ENCODE measurements around the gene CERKL. TPM values are rescaled to one million over a fixed set of nuclear protein-coding genes. Genes with fewer than 3 reads are reported as not detected.

CERKL gene
- total RNA-seq, 4 donors from 2014 or later: not detected

DNA sequence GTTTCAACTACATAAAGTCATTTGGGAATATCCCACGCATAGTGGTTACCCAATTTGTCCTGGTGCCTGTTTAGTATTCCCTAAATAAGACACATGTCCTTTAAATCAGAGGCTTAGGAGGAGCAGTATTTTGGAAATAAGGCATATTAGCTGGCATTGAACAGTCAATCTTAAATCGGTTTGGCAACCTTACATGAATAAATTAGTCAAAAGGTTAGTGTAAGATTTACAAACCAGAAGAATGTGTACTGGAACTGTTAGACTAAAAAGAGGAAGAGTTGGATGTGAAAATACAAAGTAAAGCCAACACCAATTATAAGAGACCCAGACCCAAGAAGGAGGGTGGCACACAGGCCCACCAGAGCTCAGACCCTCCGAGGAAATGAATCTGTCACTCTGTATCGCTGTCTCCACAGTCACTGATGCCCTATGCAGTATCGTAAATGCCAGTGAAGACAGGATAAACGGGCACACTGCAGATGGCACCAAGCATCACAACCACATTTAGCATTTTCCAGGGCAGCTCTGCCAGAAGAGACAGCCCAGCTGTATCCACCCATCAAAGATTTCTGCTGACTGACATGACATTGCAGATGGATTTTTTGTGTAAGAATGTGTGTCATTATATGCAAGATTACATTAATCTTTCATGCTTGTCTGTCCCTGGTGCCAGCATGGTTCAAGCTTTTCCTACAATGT, 90.4 kb downstream of the CERKL start:
- Histone ChIP-seq H3K4me1 (no peaks in the 10 kb centered on the region), H3K27me3 (no peaks in the 10 kb centered on the region), H3K4me3 (no peak overlapping the region), H3K36me3 (no peaks in the 10 kb centered on the region), H3K9me3 (no peaks in the 10 kb centered on the region), H3K27ac (no peak overlapping the region)
- WGBS, 2 donors: 77 to 80% methylated on average over 6 of the region's 6 CpGs
- TF ChIP-seq POLR2A (IDR thresholded peaks at IDR 0.05): no peak
- TF ChIP-seq, protein P1, sequence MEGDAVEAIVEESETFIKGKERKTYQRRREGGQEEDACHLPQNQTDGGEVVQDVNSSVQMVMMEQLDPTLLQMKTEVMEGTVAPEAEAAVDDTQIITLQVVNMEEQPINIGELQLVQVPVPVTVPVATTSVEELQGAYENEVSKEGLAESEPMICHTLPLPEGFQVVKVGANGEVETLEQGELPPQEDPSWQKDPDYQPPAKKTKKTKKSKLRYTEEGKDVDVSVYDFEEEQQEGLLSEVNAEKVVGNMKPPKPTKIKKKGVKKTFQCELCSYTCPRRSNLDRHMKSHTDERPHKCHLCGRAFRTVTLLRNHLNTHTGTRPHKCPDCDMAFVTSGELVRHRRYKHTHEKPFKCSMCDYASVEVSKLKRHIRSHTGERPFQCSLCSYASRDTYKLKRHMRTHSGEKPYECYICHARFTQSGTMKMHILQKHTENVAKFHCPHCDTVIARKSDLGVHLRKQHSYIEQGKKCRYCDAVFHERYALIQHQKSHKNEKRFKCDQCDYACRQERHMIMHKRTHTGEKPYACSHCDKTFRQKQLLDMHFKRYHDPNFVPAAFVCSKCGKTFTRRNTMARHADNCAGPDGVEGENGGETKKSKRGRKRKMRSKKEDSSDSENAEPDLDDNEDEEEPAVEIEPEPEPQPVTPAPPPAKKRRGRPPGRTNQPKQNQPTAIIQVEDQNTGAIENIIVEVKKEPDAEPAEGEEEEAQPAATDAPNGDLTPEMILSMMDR (IDR thresholded peaks at IDR 0.05): no peak
- no peak for TF ChIP-seq EP300 (IDR thresholded peaks at IDR 0.05)
- DNase-seq (ENCODE audit: low spot score in 2 of 2): no peak

DNA sequence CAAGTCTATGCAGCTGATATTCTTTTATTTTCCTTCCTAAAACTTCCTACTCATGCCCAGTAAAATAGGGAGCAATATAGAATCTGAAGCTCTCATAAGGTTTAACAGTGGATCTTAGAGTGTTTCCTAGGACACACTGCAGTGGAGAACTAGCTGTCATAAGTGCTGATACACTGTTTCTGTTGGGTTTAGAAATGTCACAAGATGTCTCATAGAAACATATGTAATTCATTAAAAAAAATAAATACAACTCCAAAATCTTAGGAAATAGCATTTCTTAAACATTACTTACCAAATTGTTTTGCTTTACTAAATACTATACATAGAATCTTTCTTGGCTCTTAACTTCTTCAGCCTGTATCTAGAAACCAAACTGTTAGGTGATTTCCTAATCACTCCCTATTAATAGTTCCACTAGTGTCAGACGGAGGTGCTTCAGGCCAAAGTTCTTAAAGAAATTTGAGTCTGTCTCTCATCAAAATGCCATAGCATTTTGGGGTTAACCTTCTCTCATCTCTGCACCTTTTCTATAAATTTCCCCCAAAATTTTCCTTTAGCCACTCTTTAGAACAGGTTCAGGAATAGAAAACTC, 93.7 kb downstream of the CERKL start:
- Histone ChIP-seq H3K27ac (no peak overlapping the region), H3K4me3 (no peak overlapping the region), H3K36me3 (no peaks in the 10 kb centered on the region), H3K4me1 (no peaks in the 10 kb centered on the region), H3K9me3 (no peaks in the 10 kb centered on the region), H3K27me3 (no peaks in the 10 kb centered on the region)
- TF ChIP-seq POLR2A (IDR thresholded peaks at IDR 0.05) (no peak), EP300 (IDR thresholded peaks at IDR 0.05) (no peak)
- TF ChIP-seq, protein P1 (IDR thresholded peaks at IDR 0.05): no peak
- 76 to 89% methylated on average over 1 of the region's 1 CpG for WGBS, 2 donors
- DNase-seq (ENCODE audit: low spot score in 2 of 2): no peak

DNA sequence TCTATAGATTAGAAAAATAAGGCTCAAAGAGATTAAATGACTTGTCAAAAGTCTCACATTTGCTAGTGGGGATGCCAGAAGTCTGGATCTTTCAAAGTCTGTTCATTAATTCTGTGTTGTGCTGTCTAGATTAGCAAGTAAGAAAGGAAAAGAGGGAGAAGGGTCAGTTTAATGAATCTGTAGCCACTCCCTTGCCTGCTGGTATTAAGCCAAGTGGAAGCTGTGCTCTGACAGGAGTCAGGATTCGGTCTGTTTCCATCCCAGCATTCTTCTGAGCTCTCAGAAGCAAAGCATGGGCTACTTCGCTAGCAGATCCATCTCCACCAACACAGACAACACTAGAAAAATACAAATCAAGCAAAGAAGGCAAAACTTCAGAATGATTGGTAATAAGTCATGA, 98.5 kb downstream of the CERKL start:
- Histone ChIP-seq H3K4me3 (no peak overlapping the region), H3K27ac (no peak overlapping the region)

DNA sequence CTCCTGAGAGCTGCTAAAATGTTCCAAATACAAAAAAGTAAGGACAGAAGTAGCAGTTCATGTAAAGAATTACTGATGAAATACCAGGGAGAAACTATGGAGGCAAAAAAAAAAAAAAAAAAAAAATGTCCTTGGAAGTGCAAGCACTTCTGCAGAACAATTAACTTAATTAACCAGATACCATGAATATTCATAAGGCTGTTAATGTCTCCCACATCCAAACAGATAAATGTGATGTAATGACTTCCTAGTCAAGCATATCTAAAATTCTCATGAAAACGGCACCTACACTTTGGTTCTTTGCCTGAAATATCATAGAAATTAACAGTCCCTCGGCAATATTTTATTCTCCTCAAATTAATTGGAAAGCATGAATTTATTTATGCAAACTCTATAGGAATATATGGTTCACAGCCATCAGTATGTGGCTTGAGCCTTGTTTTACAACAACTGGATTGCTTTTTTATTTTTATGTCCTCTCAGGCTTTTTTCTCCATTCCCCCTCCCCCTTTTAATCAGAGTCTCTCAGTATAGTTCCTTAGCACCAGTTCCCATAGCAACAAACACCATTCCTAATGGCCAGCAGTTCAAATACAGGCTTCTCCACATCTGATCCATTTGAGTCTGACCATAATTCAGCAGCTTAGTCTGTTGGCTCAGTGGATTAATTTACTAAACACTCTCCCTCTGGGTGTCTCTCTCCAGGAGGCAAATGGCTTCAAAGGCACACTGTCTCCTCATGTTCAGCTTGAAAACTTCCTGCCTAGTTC, 102.7 kb downstream of the CERKL start:
- 69% methylated on average over 2 of the region's 2 CpGs for WGBS, 2 donors
- TF ChIP-seq EP300 (IDR thresholded peaks at IDR 0.05) (no peak), POLR2A (IDR thresholded peaks at IDR 0.05) (no peak)
- TF ChIP-seq, protein P1 (IDR thresholded peaks at IDR 0.05): no peak

More for the DNA sequence above, 98.5 kb downstream of the CERKL start:
- no peaks in the 10 kb centered on the region for H3K27me3 ChIP-seq
- H3K4me1 ChIP-seq: no peaks in the 10 kb centered on the region
- DNase-seq (ENCODE audit: low spot score in 2 of 2): no peak
- H3K36me3 ChIP-seq: no peaks in the 10 kb centered on the region
- TF ChIP-seq, protein P1 (IDR thresholded peaks at IDR 0.05): no peak
- TF ChIP-seq POLR2A (IDR thresholded peaks at IDR 0.05): no peak
- TF ChIP-seq EP300 (IDR thresholded peaks at IDR 0.05): no peak
- H3K9me3 ChIP-seq: no peaks in the 10 kb centered on the region
- WGBS, 2 donors: 81 to 88% methylated on average over 2 of the region's 2 CpGs

DNA sequence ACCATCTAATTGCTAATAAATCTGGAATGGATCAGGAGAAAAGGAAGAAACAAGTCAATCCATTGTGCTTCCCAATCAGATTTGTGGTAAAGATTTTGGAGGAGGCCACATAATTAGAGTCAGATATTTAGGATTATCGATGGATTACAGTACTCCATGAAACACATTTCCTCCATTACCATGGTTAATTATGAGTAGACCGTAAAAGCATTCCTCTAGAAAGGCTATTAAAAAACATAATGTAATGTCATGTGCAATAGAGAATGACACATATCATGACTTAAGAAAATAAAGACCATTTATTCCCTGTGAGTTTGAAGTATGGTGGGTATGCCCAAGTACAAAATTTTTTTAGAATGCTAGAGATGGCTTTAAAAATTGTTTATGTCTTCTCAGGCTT, 103.7 kb downstream of the CERKL start:
- WGBS, 2 donors: 44 to 58% methylated on average over 2 of the region's 2 CpGs
- Histone ChIP-seq H3K4me3 (no peak overlapping the region), H3K36me3 (no peaks in the 10 kb centered on the region), H3K27me3 (no peaks in the 10 kb centered on the region), H3K4me1 (no peaks in the 10 kb centered on the region), H3K27ac (no peak overlapping the region), H3K9me3 (no peaks in the 10 kb centered on the region)
- DNase-seq (ENCODE audit: low spot score in 2 of 2): no peak
- TF ChIP-seq, protein P1 (IDR thresholded peaks at IDR 0.05): no peak
- TF ChIP-seq EP300 (IDR thresholded peaks at IDR 0.05): no peak
- no peak for TF ChIP-seq POLR2A (IDR thresholded peaks at IDR 0.05)

More for the DNA sequence above, 102.7 kb downstream of the CERKL start:
- no peaks in the 10 kb centered on the region for H3K27me3 ChIP-seq
- no peak for DNase-seq (ENCODE audit: low spot score in 2 of 2)
- H3K4me1 ChIP-seq: no peaks in the 10 kb centered on the region
- no peaks in the 10 kb centered on the region for H3K9me3 ChIP-seq
- no peak overlapping the region for H3K27ac ChIP-seq
- no peaks in the 10 kb centered on the region for H3K36me3 ChIP-seq
- no peak overlapping the region for H3K4me3 ChIP-seq
